ENCODE data around the gene CFAP20DC. TPM values are rescaled to one million over a fixed set of nuclear protein-coding genes. Genes with fewer than 3 reads are reported as not detected.

Gene CFAP20DC
- polyA plus RNA-seq, 2 of the 4 experiments (the other 2 are of a cell fraction): 2.5 to 6.0 TPM

- no peak overlapping the region for H3K4me3 ChIP-seq
- no peak for DNase-seq (ENCODE audit: low read depth in 1 of 2, low spot score in 1 of 2)
- ChIA-PET CTCF (no interaction called here), POLR2A (no interaction called here)
- no peak overlapping the region for H3K27ac ChIP-seq
- TF ChIP-seq POLR2A (IDR thresholded peaks at IDR 0.05; ENCODE audit: low read length): no peak
- TF ChIP-seq ELK1 (IDR thresholded peaks at IDR 0.05; ENCODE audit: low read depth, low read length): no peak
- no peak for TF ChIP-seq REST (IDR thresholded peaks at IDR 0.05)
- TF ChIP-seq SMC3 (IDR thresholded peaks at IDR 0.05): no peak
- no peak for FAIRE-seq
- no peak for ATAC-seq
- no peaks in the 10 kb centered on the region for H3K9me3 ChIP-seq
- H3K4me1 ChIP-seq: no peaks in the 10 kb centered on the region
- no peak overlapping the region for H3K4me2 ChIP-seq
Measured at GRCh38 chr3:58864480-58864879, 185.3 kb downstream of the CFAP20DC start.

- no peak for FAIRE-seq
- Histone ChIP-seq H3K4me3 (no peak overlapping the region), H3K4me1 (no peaks in the 10 kb centered on the region), H3K4me2 (no peak overlapping the region), H3K9me3 (no peaks in the 10 kb centered on the region), H3K27ac (no peak overlapping the region)
- no peak for DNase-seq (ENCODE audit: low read depth in 1 of 2, low spot score in 1 of 2)
- POLR2A ChIA-PET: no interaction called here
- no peak for ATAC-seq
- CTCF ChIA-PET: interaction anchor here (1.3 kb wide), 1 partner anchor 15 kb away, joined by 4 read pairs; no protein-coding TSS in a partner anchor
- WGBS (ENCODE audit: missing lambda C conversion rate): 76% methylated on average over 4 of the region's 4 CpGs
- no peak for TF ChIP-seq NR3C1 (IDR thresholded peaks at IDR 0.05)
- no peak for TF ChIP-seq EP300 (IDR thresholded peaks at IDR 0.05)
- no peak for TF ChIP-seq ZFP36 (IDR thresholded peaks at IDR 0.05; ENCODE audit: borderline replicate concordance, partially characterized antibody)
- no peak for TF ChIP-seq TFCP2L1 (CRISPR knock-in tag; IDR thresholded peaks at IDR 0.05)
- no peak for TF ChIP-seq TP53 (CRISPR knock-in tag; IDR thresholded peaks at IDR 0.05)
- no peak for TF ChIP-seq CHD4 (IDR thresholded peaks at IDR 0.05; ENCODE audit: borderline replicate concordance)
Measured at GRCh38 chr3:58863206-58863605, 186.6 kb downstream of the CFAP20DC start.

- WGBS (ENCODE audit: missing lambda C conversion rate): 24% methylated on average over 2 of the region's 3 CpGs
- ATAC-seq: no peak
- CTCF ChIA-PET: no interaction called here
Measured at GRCh38 chr3:58861551-58861950, 188.3 kb downstream of the CFAP20DC start.

GRCh38 chr3:58858126-58858525 is 191.7 kb downstream of the CFAP20DC start:
- ATAC-seq (no peak), DNase-seq (ENCODE audit: low read depth in 1 of 2, low spot score in 1 of 2) (no peak), FAIRE-seq (no peak)
- Histone ChIP-seq H3K27ac (no peak overlapping the region), H3K4me2 (no peak overlapping the region), H3K9me3 (no peaks in the 10 kb centered on the region), H3K4me1 (no peaks in the 10 kb centered on the region), H3K4me3 (no peak overlapping the region)
- ChIA-PET CTCF (no interaction called here), POLR2A (no interaction called here)
- WGBS (ENCODE audit: missing lambda C conversion rate): 61% methylated on average over 3 of the region's 3 CpGs
- TF ChIP-seq RCOR1 (IDR thresholded peaks at IDR 0.05; ENCODE audit: low read depth, low read length) (no peak), ZC3H11A (IDR thresholded peaks at IDR 0.05) (no peak), HOXB5 (CRISPR knock-in tag; IDR thresholded peaks at IDR 0.05) (no peak)

More at GRCh38 chr3:58861551-58861950, 188.3 kb downstream of the CFAP20DC start:
- no peak overlapping the region for H3K4me2 ChIP-seq
- DNase-seq (ENCODE audit: low read depth in 1 of 2, low spot score in 1 of 2) (no peak), FAIRE-seq (no peak)
- POLR2A ChIA-PET: no interaction called here
- no peak overlapping the region for H3K4me3 ChIP-seq
- no peaks in the 10 kb centered on the region for H3K9me3 ChIP-seq
- H3K4me1 ChIP-seq: no peaks in the 10 kb centered on the region
- H3K27ac ChIP-seq: no peak overlapping the region
- TF ChIP-seq FOSB (CRISPR knock-in tag; IDR thresholded peaks at IDR 0.05): no peak
- no peak for TF ChIP-seq FOSL2 (IDR thresholded peaks at IDR 0.05)
- TF ChIP-seq FOSL2 (CRISPR knock-in tag; IDR thresholded peaks at IDR 0.05): no peak
- TF ChIP-seq TFCP2L1 (CRISPR knock-in tag; IDR thresholded peaks at IDR 0.05): no peak
- no peak for TF ChIP-seq E2F6 (IDR thresholded peaks at IDR 0.05; ENCODE audit: borderline replicate concordance, low read depth)
- no peak for TF ChIP-seq MAZ (IDR thresholded peaks at IDR 0.05; ENCODE audit: borderline replicate concordance, low read depth, low read length)
- no peak for TF ChIP-seq HOXA7 (CRISPR knock-in tag; IDR thresholded peaks at IDR 0.05)

Measured in A549 (cell line).